ENCODE measurements around the gene CHTF18. TPM values are rescaled to one million over a fixed set of nuclear protein-coding genes. Genes with fewer than 3 reads are reported as not detected.
A peak's percentile ranks its signal among the peaks of the same experiment; 100 is the strongest.

CHTF18 gene
- total RNA-seq, 1 experiment from 2014 or later = 154 TPM

- BruUV-seq (replicated peaks) = no TSS peak
- H3K4me3 Mint-ChIP-seq (ENCODE audit: low read depth, unreplicated experiment) = no peak overlapping the region
- H3K27ac Mint-ChIP-seq (ENCODE audit: unreplicated experiment) = no peak overlapping the region
- no peaks in the 10 kb centered on the region for H3K9me3 Mint-ChIP-seq (ENCODE audit: low read depth, unreplicated experiment)
- peaks cover 66% of the 10 kb centered on the region for H3K36me3 Mint-ChIP-seq (ENCODE audit: insufficient read depth, unreplicated experiment)
- intact Hi-C loops (cut with micrococcal nuclease; ENCODE audit: unreplicated experiment) = no loop called here
- no peak for TF ChIP-seq CTCF (IDR thresholded peaks at IDR 0.05; ENCODE audit: unreplicated experiment)
- peak; percentile 56 for DNase-seq
- H3K4me1 Mint-ChIP-seq (ENCODE audit: low read depth, unreplicated experiment) = no peaks in the 10 kb centered on the region
- CTCF ChIA-PET = no interaction called here
- H3K27me3 Mint-ChIP-seq (ENCODE audit: unreplicated experiment) = peaks cover 14% of the 10 kb centered on the region
Observed at GRCh38 chr16:797120-797420, 8.7 kb downstream of the CHTF18 start.

GRCh38 chr16:797686-798085, 9.3 kb downstream of the CHTF18 start:
- no peak overlapping the region for H3K4me3 Mint-ChIP-seq (ENCODE audit: low read depth, unreplicated experiment)
- peaks cover 72% of the 10 kb centered on the region for H3K36me3 Mint-ChIP-seq (ENCODE audit: insufficient read depth, unreplicated experiment)
- H3K27ac Mint-ChIP-seq (ENCODE audit: unreplicated experiment) = no peak overlapping the region
- BruUV-seq (replicated peaks) = no TSS peak
- no peak for TF ChIP-seq CTCF (IDR thresholded peaks at IDR 0.05; ENCODE audit: unreplicated experiment)
- no peaks in the 10 kb centered on the region for H3K9me3 Mint-ChIP-seq (ENCODE audit: low read depth, unreplicated experiment)
- intact Hi-C loops (cut with micrococcal nuclease; ENCODE audit: unreplicated experiment) = no loop called here
- H3K27me3 Mint-ChIP-seq (ENCODE audit: unreplicated experiment) = peaks cover 20% of the 10 kb centered on the region
- CTCF ChIA-PET = no interaction called here
- DNase-seq = no peak
- no peaks in the 10 kb centered on the region for H3K4me1 Mint-ChIP-seq (ENCODE audit: low read depth, unreplicated experiment)

GRCh38 chr16:798666-799065, 10.2 kb downstream of the CHTF18 start:
- intact Hi-C loops (cut with micrococcal nuclease; ENCODE audit: unreplicated experiment) = no loop called here
- TF ChIP-seq CTCF (IDR thresholded peaks at IDR 0.05; ENCODE audit: unreplicated experiment) = no peak
- Mint-ChIP-seq H3K4me1 (ENCODE audit: low read depth, unreplicated experiment) (no peaks in the 10 kb centered on the region), H3K9me3 (ENCODE audit: low read depth, unreplicated experiment) (no peaks in the 10 kb centered on the region), H3K27me3 (ENCODE audit: unreplicated experiment) (peaks cover 30% of the 10 kb centered on the region), H3K27ac (ENCODE audit: unreplicated experiment) (no peak overlapping the region), H3K4me3 (ENCODE audit: low read depth, unreplicated experiment) (no peak overlapping the region), H3K36me3 (ENCODE audit: insufficient read depth, unreplicated experiment) (peaks cover 72% of the 10 kb centered on the region)
- CTCF ChIA-PET = interaction anchor here (0.8 kb wide), 1 partner anchor 78 kb away, joined by 3 read pairs; no protein-coding TSS in a partner anchor
- no TSS peak for BruUV-seq (replicated peaks)
- DNase-seq = no peak

- CTCF ChIA-PET = interaction anchor here (0.8 kb wide), 1 partner anchor 79 kb away, joined by 3 read pairs; no protein-coding TSS in a partner anchor
- no TSS peak for BruUV-seq (replicated peaks)
- no peaks in the 10 kb centered on the region for H3K4me1 Mint-ChIP-seq (ENCODE audit: low read depth, unreplicated experiment)
Observed at GRCh38 chr16:799111-799947, 10.9 kb downstream of the CHTF18 start.

More at GRCh38 chr16:799111-799947, 10.9 kb downstream of the CHTF18 start:
- Mint-ChIP-seq H3K36me3 (ENCODE audit: insufficient read depth, unreplicated experiment) (peaks cover 67% of the 10 kb centered on the region), H3K9me3 (ENCODE audit: low read depth, unreplicated experiment) (no peaks in the 10 kb centered on the region), H3K27me3 (ENCODE audit: unreplicated experiment) (peaks cover 37% of the 10 kb centered on the region), H3K27ac (ENCODE audit: unreplicated experiment) (no peak overlapping the region), H3K4me3 (ENCODE audit: low read depth, unreplicated experiment) (no peak overlapping the region)
- intact Hi-C loops (cut with micrococcal nuclease; ENCODE audit: unreplicated experiment) = no loop called here
- DNase-seq = no peak
- no peak for TF ChIP-seq CTCF (IDR thresholded peaks at IDR 0.05; ENCODE audit: unreplicated experiment)
